Keratinocyte (primary cell): Measurements from ENCODE around the gene SH3BP5. TPM values are rescaled to one million over a fixed set of nuclear protein-coding genes. Genes with fewer than 3 reads are reported as not detected.

Experiments used
- DNase-seq: peaks from one replicate; pipeline ENCODE4 v3.0.0-alpha.2; 2011; ENCODE audit warnings: low read depth, missing footprints, low spot score
- FAIRE-seq: peaks from 2 replicates; lab custom pipeline; 2011; peaks lifted over from hg19 to GRCh38; lab: Jason Lieb, UNC
- H2AFZ ChIP-seq: 2 replicates; pipeline ENCODE4 v1.6.0; 2012; ENCODE audit warnings: low read length, control low read depth, inconsistent platforms; ENCODE audit not compliant: control insufficient read depth
- H3K27ac ChIP-seq: 2 replicates; pipeline ENCODE4 v1.5.1; 2011; ENCODE audit warnings: low read length; ENCODE audit not compliant: control insufficient read depth, insufficient read depth
- H3K27me3 ChIP-seq: 3 replicates; pipeline ENCODE4 v1.6.0; 2011; ENCODE audit warnings: low read length; ENCODE audit not compliant: control insufficient read depth, insufficient read depth; ENCODE audit errors: extremely low read depth
- H3K36me3 ChIP-seq, 2 experiments: 2 replicates in 1 of 2; 3 replicates in 1 of 2; pipeline ENCODE4 v1.5.1; 2011; ENCODE audit warnings: low read length in 2 of 2, mild to moderate bottlenecking in 1 of 2; ENCODE audit not compliant: control insufficient read depth in 2 of 2, insufficient read depth in 2 of 2; ENCODE audit errors: extremely low read depth in 1 of 2
- H3K4me1 ChIP-seq: 3 replicates; pipeline ENCODE4 v1.5.1; 2011; ENCODE audit warnings: low read length; ENCODE audit not compliant: control insufficient read depth, insufficient read depth; ENCODE audit errors: extremely low read depth
- H3K4me2 ChIP-seq: 3 replicates; pipeline ENCODE4 v1.6.0; 2011; ENCODE audit warnings: low read depth, low read length; ENCODE audit not compliant: control insufficient read depth, insufficient read depth; ENCODE audit errors: extremely low read depth
- H3K4me3 ChIP-seq, 3 experiments: fragments of 200-600 bp in 1 of 3; sonication (generic) in 1 of 3; 2 replicates in 2 of 3; 3 replicates in 1 of 3; pipeline ENCODE4 v1.5.1; 2011 to 2016; ENCODE audit warnings: low read length in 3 of 3, mild to moderate bottlenecking in 3 of 3, control low read depth in 2 of 3, inconsistent platforms in 1 of 3, low read depth in 1 of 3, mixed read lengths in 1 of 3, mixed run types in 1 of 3, moderate library complexity in 1 of 3; ENCODE audit not compliant: control insufficient read depth in 2 of 3, insufficient read depth in 2 of 3; ENCODE audit errors: extremely low read depth in 1 of 3
- H3K79me2 ChIP-seq: 2 replicates; pipeline ENCODE4 v1.6.0; 2012; ENCODE audit warnings: low read length; ENCODE audit not compliant: control insufficient read depth, insufficient read depth
- H3K9ac ChIP-seq: 3 replicates; pipeline ENCODE4 v1.6.0; 2011; ENCODE audit warnings: low read length; ENCODE audit not compliant: control insufficient read depth, insufficient read depth; ENCODE audit errors: extremely low read depth
- H3K9me1 ChIP-seq: 3 replicates; pipeline ENCODE4 v1.6.0; 2011; ENCODE audit warnings: low read length; ENCODE audit not compliant: control insufficient read depth, insufficient read depth; ENCODE audit errors: extremely low read depth
- H3K9me3 ChIP-seq: 2 replicates; pipeline ENCODE4 v1.5.1; 2012; ENCODE audit warnings: low read depth, low read length; ENCODE audit not compliant: control insufficient read depth
- H4K20me1 ChIP-seq: 3 replicates; pipeline ENCODE4 v1.6.0; 2011; ENCODE audit warnings: low read length; ENCODE audit not compliant: control insufficient read depth, insufficient read depth; ENCODE audit errors: extremely low read depth
- CTCF ChIP-seq, 3 experiments: IDR thresholded peaks in 1 of 3; conservative IDR thresholded peaks in 1 of 3; optimal IDR thresholded peaks in 1 of 3; 2 replicates in 2 of 3; 3 replicates in 1 of 3; pipeline versions ENCODE3 to v1.5.1; 2011; ENCODE audit warnings: low read length in 3 of 3, mild to moderate bottlenecking in 3 of 3, moderate library complexity in 2 of 3, control low read depth in 1 of 3, inconsistent platforms in 1 of 3; ENCODE audit not compliant: insufficient read depth in 2 of 3; ENCODE audit errors: extremely low read depth in 1 of 3
- EZH2 ChIP-seq: IDR thresholded peaks from one replicate; pipeline ENCODE4 v1.6.1; 2012; ENCODE audit warnings: inconsistent platforms, mild to moderate bottlenecking, low read length, moderate library complexity
- dilution Hi-C: fragments of 300-500 bp; cut with MboI; formaldehyde crosslinking; loops from one replicate; pipeline ENCODE4 v1.7.0; 2020; ENCODE audit warnings: low sequenced_read_pairs; ENCODE audit not compliant: extremely low pct_ligation_motif_present
- polyA plus RNA-seq, 5 experiments: library from polyadenylated mRNA; depleted of rRNA in 3 of 5; stranded (reverse) in 3 of 5; stranded (forward) in 1 of 5; unstranded in 1 of 5; fragments of >200 nt; gene quantifications; 1 replicate in 1 of 5; 2 replicates in 3 of 5; 3 replicates in 1 of 5; pipeline versions ENCODE4 v1.2.1 to v1.2.3, GENCODE V29; 2011 to 2012; ENCODE audit warnings: missing spikeins in 2 of 5, low read depth in 1 of 5, low replicate concordance in 1 of 5

Gene SH3BP5
- polyA plus RNA-seq, 1 donor (not counting 4 experiments of a cell fraction or from before 2014, with no cell fraction given): 13.4 TPM

DNA sequence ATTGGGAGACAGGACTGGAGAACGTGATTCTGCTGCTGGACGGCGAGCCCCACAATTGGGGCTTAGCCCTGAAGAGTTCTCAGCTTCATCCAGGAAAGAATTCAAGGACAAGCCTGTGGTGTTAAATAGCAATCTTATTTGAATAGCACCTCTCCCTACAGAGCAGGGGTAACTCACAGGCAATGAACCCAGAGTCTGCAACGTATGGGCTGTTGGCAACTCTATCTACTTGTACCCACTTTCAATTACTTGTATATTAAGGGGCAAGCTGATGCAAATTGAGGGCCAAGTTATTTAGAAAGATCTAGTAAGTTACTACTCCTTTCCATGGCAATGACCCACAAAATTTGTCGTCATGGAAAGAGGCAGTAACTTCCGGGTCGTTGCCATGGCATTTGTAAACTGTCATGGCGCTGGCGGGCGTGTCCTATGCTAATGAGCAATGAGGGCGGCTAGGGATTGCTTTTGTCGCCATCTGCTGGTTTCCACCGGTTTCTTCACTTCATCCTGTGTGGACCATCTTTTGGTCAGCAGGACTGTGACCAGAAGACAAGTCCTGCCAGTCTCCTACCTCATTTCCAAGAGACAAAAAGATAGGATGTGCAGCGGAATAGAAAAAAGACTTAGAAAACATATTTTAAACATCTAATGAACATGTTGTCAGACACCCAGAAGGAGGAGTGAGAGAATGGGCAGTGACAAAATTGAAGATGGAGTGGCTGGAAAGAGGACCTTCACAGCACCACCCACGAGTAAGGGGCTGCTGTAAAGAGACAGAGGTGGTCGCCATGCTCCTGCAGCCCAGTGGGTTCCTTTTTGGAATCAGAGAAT is 45.8 kb upstream of the SH3BP5 start:
- TF ChIP-seq CTCF (optimal IDR thresholded peaks at IDR 0.05 in 1 of 3, IDR thresholded peaks at IDR 0.05 in 1 of 3, conservative IDR thresholded peaks at IDR 0.05 in 1 of 3; ENCODE audit: extremely low read depth in 1 of 3, insufficient read depth in 2 of 3, low read length in 3 of 3) (peak; percentile 82 to 86 (median 85)), EZH2 (no peak)
- dilution Hi-C loops: no loop called here
- FAIRE-seq (peak; percentile 79), DNase-seq (peak; percentile 52)
- Histone ChIP-seq H2AFZ (peak overlapping the region; percentile 90), H3K9ac (no peak overlapping the region), H3K4me2 (peak overlapping the region; percentile 7), H3K4me1 (no peaks in the 10 kb centered on the region), H3K9me1 (no peaks in the 10 kb centered on the region), H3K4me3 (no peak overlapping the region), H3K27me3 (no peaks in the 10 kb centered on the region), H3K36me3 (no peaks in the 10 kb centered on the region), H3K79me2 (no peaks in the 10 kb centered on the region), H3K27ac (peak overlapping the region; percentile 56), H4K20me1 (no peaks in the 10 kb centered on the region), H3K9me3 (no peaks in the 10 kb centered on the region)

DNA sequence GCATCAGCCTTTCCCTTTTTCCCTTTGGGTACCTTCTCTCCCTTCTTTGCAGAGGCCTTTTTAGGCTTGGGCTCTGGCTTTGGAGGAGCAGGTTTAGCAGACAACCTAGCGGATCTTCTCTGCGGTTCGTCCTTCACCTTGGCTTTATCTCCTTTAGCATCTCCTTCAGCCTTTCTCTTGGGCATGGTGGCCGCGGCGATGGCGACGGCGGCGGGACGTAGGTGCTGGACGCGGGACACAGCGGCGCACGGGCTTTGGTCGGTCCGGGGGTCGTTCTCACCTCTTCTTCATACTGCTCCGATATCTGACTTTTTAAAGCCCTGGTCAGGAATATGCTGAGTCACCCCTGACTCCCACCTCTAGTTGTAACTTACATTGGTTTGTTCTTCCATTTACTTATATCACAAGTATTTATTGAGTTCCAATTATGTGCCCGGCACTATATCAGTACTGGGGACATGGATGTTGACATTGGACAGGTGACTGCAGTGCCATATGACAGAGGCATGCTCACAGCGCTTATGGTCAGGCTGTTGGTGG is 43.1 kb upstream of the SH3BP5 start:
- dilution Hi-C loops: no loop called here
- FAIRE-seq: no peak
- DNase-seq: no peak
- H3K4me2 ChIP-seq: no peak overlapping the region
- no peaks in the 10 kb centered on the region for H3K36me3 ChIP-seq
- no peaks in the 10 kb centered on the region for H3K27me3 ChIP-seq
- H3K4me1 ChIP-seq: no peaks in the 10 kb centered on the region
- H2AFZ ChIP-seq: no peak overlapping the region
- no peak overlapping the region for H3K9ac ChIP-seq
- H3K9me1 ChIP-seq: no peaks in the 10 kb centered on the region
- no peaks in the 10 kb centered on the region for H3K79me2 ChIP-seq
- no peaks in the 10 kb centered on the region for H3K9me3 ChIP-seq
- no peak for TF ChIP-seq EZH2
- TF ChIP-seq CTCF (optimal IDR thresholded peaks at IDR 0.05 in 1 of 3, IDR thresholded peaks at IDR 0.05 in 1 of 3, conservative IDR thresholded peaks at IDR 0.05 in 1 of 3; ENCODE audit: extremely low read depth in 1 of 3, insufficient read depth in 2 of 3, low read length in 3 of 3): no peak
- no peak overlapping the region for H3K4me3 ChIP-seq
- no peak overlapping the region for H3K27ac ChIP-seq
- no peaks in the 10 kb centered on the region for H4K20me1 ChIP-seq
